Kidney glomerular epithelial cell (primary cell): ENCODE results near the gene FAM78A.
A peak's percentile ranks its signal among the peaks of the same experiment; 100 is the strongest.
"Not testable (repeated sequence)": the region's sequence is repeated elsewhere in the genome, so short reads cannot be mapped to it uniquely, and the experiment has no call there.

Experiments
- DNase-seq: peaks from one replicate; lab custom pipeline; 2025; lab: John Stamatoyannopoulos, UW

FAM78A gene

DNA sequence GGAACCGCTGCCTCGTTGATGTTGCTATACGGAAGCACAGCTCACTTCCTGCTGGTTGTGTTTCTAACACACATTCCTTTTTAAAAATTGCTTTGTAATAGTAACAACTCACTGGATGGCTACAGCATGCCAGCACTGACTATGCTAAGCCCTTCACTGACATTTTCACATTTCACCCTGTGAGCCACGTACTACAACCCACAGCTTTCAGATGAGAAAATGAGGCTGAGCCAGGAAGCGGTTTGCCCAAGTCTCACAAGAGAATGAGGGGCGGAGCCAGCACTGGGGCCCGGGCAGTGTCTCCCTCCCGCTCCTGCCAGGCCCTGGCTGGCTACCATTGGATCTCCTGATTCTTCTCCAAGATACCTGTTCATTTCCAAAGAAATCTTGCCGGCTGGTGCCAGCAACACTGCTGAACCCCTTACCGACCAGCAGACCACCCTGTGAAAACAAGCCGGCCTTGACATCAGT lies 38.3 kb downstream of the FAM78A start:
- peak; percentile 32 for DNase-seq

- no peak for DNase-seq
Measured at GRCh38 chr9:131237291-131237690, 39.0 kb downstream of the FAM78A start.

DNA sequence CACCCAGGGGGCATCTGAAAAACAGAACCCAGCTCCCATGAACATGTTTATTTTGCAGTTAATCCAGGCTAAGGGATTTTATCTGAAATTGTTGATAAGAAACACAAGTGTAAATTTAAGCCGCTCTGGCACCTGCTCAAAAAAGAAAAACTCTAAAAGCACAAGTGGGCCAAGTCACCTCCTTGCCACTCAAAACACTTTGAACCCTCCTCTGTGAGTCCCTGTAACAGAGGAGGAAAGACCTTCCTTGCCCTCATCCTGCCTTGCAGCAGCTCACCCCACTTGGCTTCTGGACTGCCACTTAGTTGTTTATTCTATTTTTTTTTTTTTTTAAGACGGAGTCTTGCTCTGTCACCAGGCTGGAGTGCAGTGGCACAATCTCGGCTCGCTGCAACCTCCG lies 39.5 kb downstream of the FAM78A start:
- DNase-seq = no peak

DNA sequence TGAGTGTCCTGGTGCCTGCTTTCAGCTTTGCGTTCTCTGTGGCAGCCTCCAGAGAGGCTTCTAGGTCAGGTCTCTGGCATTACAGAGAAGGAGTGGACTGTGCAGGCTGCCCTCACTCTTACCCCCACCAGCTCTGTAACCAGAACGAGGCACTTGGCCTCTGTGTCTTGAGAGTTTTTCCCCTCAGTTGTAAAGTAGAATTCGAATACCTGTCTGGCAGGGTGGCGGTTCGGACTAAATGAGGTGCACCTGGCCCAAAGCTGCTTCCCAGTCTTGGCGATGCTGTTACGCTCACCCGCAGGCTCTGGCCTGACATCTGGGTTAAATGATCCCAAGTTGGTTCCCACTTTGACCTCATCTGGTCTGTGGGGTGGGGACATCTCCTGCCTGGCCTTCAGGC lies 40.1 kb downstream of the FAM78A start:
- no peak for DNase-seq

- DNase-seq = no peak
Measured at GRCh38 chr9:131235480-131235851, 40.8 kb downstream of the FAM78A start.

DNA sequence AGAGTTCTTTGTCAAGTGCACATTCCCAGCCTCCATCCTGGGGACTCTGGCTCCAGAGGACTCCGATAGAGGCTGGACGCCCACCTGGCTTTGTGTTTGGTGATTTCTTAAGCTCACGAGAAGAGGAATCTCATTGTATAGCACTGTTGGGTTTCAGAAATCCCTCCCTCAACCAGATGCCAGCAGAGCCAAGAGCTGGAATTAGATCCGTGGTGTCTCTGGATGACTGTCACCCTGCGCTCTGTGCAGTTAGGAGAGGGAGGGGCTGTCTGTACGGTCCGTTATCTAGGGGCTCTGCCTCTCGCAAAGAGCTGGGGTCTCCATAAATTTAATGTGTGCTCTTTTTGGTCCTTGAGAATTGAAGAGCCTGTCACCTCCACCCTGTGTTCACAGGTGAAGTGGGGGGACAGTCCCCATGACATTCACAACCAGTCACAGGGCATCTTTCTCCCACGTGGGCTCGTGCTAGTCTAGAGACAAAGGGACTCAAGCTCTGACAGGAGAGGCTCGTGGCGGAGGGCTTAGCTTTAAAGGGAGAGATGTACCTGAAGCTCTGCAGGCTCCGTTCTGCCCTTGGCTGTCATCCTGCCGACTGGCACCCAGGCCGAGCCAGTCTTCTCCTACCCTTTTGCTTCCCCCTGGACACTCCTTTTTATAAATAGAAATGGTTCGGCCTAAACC lies 41.4 kb downstream of the FAM78A start:
- DNase-seq = no peak

DNA sequence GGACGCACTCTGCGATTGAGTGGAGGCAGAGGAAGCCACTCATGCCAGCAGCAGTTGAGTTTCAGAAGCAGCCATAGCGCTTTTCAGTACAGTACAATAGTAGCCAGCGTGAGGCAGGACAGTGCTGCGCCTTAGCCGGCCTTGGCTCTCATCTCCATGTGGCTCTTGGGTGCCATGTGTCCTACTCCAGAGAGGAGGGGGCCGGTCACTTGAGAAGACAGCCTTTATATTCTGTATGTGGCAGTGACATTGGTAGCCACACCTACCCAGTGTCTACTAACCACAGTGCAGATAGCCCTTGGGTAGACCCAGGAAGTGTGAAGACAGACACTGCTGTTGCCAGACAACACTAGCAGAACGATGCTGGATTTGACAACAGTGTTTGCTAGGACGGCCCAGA lies 42.3 kb downstream of the FAM78A start:
- no peak for DNase-seq

- DNase-seq = no peak
Measured at GRCh38 chr9:131233556-131233955, 42.8 kb downstream of the FAM78A start.

DNA sequence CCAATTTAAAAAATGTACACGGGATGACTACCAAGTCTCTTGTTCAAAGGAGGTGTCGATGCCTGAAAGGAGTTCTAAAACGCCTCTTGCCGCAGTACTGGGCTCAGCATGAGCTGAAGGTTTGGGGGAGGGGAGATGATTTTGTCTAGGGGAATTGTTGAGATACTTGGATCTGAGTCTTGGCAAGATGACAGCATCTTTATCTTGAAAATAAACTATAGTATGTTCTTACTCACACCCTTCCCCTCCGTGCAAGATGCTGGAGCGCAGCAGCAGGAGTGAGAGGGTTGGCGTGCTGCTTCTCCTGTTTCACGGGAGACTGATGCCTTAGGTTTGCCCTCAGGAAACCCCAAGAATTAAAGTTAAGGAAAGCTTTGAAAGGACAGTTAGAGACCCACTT lies 47.3 kb downstream of the FAM78A start:
- DNase-seq = no peak

GRCh38 chr9:131227959-131228460 lies 48.3 kb downstream of the FAM78A start:
- DNase-seq = no peak

DNA sequence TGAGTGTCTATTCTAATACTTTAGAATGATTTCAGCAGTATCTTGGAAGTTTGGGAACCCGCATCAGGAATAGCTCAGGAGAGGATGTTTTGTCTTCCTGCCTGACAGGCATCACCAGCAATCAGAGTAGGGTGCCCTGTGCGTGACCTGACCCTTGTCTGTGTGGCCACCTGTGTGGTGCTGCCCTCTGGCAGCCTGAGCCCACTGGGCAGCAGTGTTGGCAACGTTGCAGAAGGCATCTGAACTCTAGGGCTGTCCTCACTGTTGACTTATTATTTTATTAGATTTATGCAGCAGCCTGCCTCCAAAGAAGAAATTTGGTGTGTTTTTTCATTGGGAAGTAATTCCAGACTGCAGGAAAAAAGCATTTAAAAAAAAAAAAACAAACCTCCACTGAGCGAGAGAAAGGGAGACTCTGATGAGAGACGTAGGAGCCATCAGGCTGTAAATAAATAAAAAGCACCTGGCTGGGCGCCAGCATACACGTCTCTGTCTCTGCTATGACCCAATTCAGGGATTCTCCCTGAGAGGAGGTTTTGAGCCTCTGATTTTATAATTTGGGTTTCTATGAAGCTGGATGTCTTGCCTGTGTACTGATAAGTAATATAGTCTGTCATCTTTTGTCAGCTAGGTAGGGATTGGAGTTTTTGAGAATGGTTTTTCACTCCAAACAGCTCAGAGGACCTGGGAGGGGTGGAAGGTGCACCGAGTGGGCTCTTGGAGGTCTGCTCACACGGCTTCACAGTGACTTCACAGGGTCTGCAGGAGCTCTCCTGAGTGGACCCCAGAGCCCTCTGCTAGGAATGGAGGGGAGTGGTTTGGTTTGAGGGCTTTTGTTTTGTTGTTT lies 49.0 kb downstream of the FAM78A start:
- no peak for DNase-seq

DNA sequence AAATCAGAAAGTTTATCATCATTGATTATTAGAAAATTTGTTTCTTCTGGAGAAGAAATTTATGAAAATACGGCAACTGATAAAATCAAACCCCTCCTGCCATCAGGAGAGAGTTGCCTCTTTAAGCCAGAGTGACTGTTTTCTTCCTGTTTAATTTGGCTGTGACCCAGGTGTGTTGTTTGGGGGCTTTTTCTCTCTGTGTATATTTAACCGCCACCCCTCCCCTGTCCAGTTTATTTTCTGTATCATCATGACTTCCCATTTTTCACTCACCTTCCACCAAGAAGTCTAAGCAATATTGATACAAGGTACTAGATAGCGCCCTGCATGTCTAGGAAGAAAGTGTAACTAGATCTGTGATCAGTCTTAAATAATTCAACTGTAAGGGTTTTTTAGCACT lies 50.1 kb downstream of the FAM78A start:
- no peak for DNase-seq

GRCh38 chr9:131222460-131222859 lies 53.9 kb downstream of the FAM78A start:
- no peak for DNase-seq

DNA sequence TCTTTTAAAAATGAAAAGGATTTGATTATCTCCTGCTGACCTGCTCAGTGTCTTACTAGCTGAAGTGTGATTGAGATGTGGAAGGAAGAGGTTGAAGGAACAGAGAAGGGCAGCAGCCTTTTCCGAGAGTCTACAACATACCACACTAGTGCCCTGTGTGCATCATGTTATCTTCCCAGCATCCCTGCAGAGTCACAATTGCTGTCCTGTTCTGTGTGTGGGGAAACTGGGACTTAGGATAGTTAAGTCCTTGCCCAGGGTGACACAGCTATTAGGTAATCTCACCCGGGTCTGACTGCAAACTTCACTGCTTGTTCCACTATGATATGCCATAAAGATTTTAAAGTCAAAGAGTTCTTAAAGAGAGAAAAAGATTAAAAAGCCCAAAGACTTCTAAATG lies 55.8 kb downstream of the FAM78A start:
- DNase-seq = no peak

DNA sequence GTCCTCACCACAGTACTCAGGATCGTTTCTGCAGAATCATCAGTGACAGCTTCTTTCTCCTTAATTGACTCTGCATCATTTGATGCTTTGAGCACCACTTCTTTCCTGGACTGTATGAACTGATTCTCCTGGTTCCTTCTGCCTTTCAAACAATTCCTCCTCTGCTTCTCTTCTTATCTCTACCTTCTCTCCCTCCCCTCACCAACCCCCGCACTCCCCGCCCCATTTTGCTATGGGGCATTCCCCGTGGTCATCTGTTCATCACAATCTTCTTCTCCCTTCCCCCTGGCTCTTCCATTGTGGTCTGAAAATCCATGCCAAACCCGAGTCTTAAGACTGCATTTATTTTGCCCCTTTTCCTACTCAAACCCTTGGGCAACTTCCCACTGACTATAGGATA lies 57.9 kb downstream of the FAM78A start:
- DNase-seq = no peak

- DNase-seq = no peak
Measured at GRCh38 chr9:131217331-131218031, 58.8 kb downstream of the FAM78A start.

DNA sequence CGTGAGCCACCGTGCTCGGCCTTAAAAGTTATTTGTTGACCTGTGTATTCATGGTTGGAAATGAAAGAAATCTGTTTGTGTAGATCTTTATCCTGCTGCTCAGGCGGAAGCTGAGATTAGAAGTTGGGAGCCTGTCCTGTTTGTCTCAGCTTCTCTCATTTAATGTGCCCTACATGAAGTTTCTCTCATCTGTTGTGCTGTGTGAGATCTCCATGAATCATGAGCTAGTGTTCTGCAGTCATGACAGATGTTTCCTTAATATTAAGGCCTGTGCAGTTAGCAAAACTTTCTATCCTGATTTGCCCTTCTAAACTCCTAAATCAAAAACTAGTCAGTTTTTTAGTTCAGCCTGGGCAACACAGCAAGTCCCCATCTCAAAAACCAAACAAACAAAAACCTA lies 59.5 kb downstream of the FAM78A start:
- no peak for DNase-seq

- no peak for DNase-seq
Measured at GRCh38 chr9:131214876-131215275, 61.4 kb downstream of the FAM78A start.

DNA sequence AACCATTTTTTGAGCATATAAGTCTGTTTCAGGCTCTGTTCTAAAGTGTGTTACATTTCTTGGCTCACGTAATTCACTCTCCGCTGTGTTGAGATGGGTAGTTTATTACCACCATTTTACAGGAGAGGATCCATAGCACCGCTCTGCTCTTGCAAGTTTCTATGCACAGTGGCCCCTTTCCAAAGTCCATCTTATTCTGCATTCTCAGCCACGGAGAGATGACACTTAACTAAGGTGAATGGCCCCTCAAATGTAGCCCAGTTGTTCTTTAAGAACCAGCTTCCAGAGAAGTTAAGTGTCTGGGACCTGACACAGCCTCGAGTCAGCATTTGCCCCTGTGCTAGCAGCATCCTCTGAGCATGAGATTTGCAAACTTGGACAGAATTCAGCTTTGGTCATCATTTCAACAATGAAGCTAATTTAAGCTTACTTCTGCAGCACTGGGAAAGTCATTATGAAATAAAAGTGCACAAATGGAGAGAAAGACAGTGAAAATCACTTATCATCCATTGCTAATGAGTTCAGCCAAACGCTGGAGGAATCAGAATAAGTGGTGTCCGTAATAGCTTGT lies 61.9 kb downstream of the FAM78A start:
- no peak for DNase-seq

- DNase-seq = not testable (repeated sequence)
Measured at GRCh38 chr9:131211920-131212319, 64.4 kb downstream of the FAM78A start.
